HEK293 (cell line): Measurements from ENCODE around the gene SF3B5.
"Not testable (repeated sequence)": the region's sequence is repeated elsewhere in the genome, so short reads cannot be mapped to it uniquely, and the experiment has no call there.

Experiments used
- CTCF ChIA-PET: fragments of 350-600 bp; formaldehyde crosslinking; extraction: SDS; loops from one replicate; lab custom pipeline; 2021; ENCODE audit warnings: antibody characterized with exemption; lab: Yijun Ruan, JAX
- POLR2A ChIA-PET: fragments of 300-600 bp; formaldehyde crosslinking; extraction: SDS; loops from one replicate; lab custom pipeline; 2020; ENCODE audit warnings: antibody characterized with exemption, inconsistent platforms; lab: Yijun Ruan, JAX
- H3K27ac ChIP-seq: fragments of 200-500 bp; sonication (Bioruptor generic); 2 replicates; pipeline ENCODE4 v1.5.1; 2014; ENCODE audit warnings: low read depth, low read length, control low read depth, inconsistent platforms; ENCODE audit errors: extremely low read depth
- H3K36me3 ChIP-seq, 2 experiments: fragments of 200-500 bp in 1 of 2; sonication (Bioruptor generic) in 1 of 2; 1 replicate in 1 of 2; 2 replicates in 1 of 2; pipeline ENCODE4 v1.5.1; 2014 to 2017; ENCODE audit warnings: inconsistent platforms in 2 of 2, low read length in 2 of 2; ENCODE audit not compliant: control insufficient read depth in 2 of 2, insufficient read depth in 1 of 2
- H3K4me1 ChIP-seq: fragments of 200-500 bp; sonication (Bioruptor generic); 2 replicates; pipeline ENCODE4 v1.5.1; 2014; ENCODE audit warnings: mild to moderate bottlenecking, low read length, inconsistent platforms; ENCODE audit not compliant: control insufficient read depth, insufficient read depth
- H3K4me3 ChIP-seq: 2 replicates; pipeline ENCODE4 v1.5.1; 2011; ENCODE audit warnings: low read depth, mild to moderate bottlenecking, control low read depth, low read length, moderate library complexity
- H3K9me3 ChIP-seq: fragments of 200-500 bp; sonication (Bioruptor generic); 2 replicates; pipeline ENCODE4 v1.5.1; 2014; ENCODE audit warnings: low read depth, low read length, inconsistent platforms; ENCODE audit not compliant: control insufficient read depth, insufficient read depth
- INSM2 ChIP-seq: fragments of 450-650 bp; formaldehyde crosslinking; IDR thresholded peaks from 2 replicates; pipeline ENCODE4 v1.5.1; 2016; ENCODE audit warnings: missing biosample characterization, missing genetic modification characterization

SF3B5 gene

GRCh38 chr6:144047688-144048087, 47.7 kb downstream of the SF3B5 start (continued):
- TF ChIP-seq INSM2 (tag by site-specific recombination), result no peak

GRCh38 chr6:144046672-144047071, 48.7 kb downstream of the SF3B5 start:
- H3K27ac ChIP-seq, H3K4me1 ChIP-seq, H3K36me3 ChIP-seq, H3K9me3 ChIP-seq, H3K4me3 ChIP-seq, POLR2A ChIA-PET: not testable (repeated sequence)
- CTCF ChIA-PET, result interaction anchor here (0.6 kb wide), 1 partner anchor 64 kb away, joined by 3 read pairs; no protein-coding TSS in a partner anchor

- H3K36me3 ChIP-seq, CTCF ChIA-PET, POLR2A ChIA-PET: not testable (repeated sequence)
Observed at GRCh38 chr6:144044989-144045388, 50.4 kb downstream of the SF3B5 start.

More at GRCh38 chr6:144044989-144045388, 50.4 kb downstream of the SF3B5 start:
- not testable (repeated sequence) for H3K4me1 ChIP-seq, H3K27ac ChIP-seq, H3K9me3 ChIP-seq, H3K4me3 ChIP-seq
